ENCODE results near the gene CDCA7. TPM values are rescaled to one million over a fixed set of nuclear protein-coding genes. Genes with fewer than 3 reads are reported as not detected.

Gene CDCA7
- total and polyA plus RNA-seq, 2 experiments from 2014 or later: 24.2 to 42.3 TPM

DNA sequence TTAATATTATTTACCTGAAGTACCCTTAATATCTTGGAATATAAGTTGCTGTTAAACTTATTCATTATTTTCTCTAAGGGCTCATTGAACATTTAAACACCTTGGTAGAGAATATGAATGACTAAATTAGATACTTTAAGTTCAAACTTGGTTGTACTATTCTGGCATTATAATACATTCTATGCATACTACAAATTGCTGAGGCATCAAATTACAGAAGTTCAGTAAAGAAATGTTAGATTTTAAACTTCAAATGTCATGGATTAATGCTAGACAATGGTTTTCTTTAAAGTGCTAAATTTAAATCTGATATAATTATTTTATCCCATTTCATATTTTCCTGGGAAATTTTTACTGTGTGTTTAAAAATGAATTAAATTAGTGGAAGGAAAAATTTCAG is 63.1 kb downstream of the CDCA7 start:
- H3K27ac ChIP-seq: no peak overlapping the region
- H3K4me3 ChIP-seq: no peak overlapping the region
- DNase-seq (ENCODE audit: low read depth in 1 of 2, low spot score in 1 of 2): no peak
- no peaks in the 10 kb centered on the region for H3K27me3 ChIP-seq
- no peaks in the 10 kb centered on the region for H3K9me3 ChIP-seq (ENCODE audit: low read depth)
- TF ChIP-seq, protein P1, sequence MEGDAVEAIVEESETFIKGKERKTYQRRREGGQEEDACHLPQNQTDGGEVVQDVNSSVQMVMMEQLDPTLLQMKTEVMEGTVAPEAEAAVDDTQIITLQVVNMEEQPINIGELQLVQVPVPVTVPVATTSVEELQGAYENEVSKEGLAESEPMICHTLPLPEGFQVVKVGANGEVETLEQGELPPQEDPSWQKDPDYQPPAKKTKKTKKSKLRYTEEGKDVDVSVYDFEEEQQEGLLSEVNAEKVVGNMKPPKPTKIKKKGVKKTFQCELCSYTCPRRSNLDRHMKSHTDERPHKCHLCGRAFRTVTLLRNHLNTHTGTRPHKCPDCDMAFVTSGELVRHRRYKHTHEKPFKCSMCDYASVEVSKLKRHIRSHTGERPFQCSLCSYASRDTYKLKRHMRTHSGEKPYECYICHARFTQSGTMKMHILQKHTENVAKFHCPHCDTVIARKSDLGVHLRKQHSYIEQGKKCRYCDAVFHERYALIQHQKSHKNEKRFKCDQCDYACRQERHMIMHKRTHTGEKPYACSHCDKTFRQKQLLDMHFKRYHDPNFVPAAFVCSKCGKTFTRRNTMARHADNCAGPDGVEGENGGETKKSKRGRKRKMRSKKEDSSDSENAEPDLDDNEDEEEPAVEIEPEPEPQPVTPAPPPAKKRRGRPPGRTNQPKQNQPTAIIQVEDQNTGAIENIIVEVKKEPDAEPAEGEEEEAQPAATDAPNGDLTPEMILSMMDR (IDR thresholded peaks at IDR 0.05; ENCODE audit: low read depth, low read length): no peak
- no peaks in the 10 kb centered on the region for H3K4me1 ChIP-seq (ENCODE audit: low read depth)
- H3K36me3 ChIP-seq: no peaks in the 10 kb centered on the region

Measured in cardiac muscle cell (in vitro differentiated cells and primary cell).